HepG2 (cell line): ENCODE measurements around the gene RAD18. TPM values are rescaled to one million over a fixed set of nuclear protein-coding genes. Genes with fewer than 3 reads are reported as not detected.

ENCODE experiments used
- ATAC-seq: fragments of 200-7000 bp; cut with Tn5 transposase; 3 replicates; pipeline ENCODE4 v1.9.1; 2020; ENCODE audit warnings: mild to moderate bottlenecking, moderate library complexity
- Bru-seq: library from RNA; stranded (reverse); fragments of 400-500 nt; gene quantifications from one replicate; lab custom pipeline; 2021; lab: Mats Ljungman, UMichigan
- BruChase-seq, 2 experiments: library from RNA; stranded (reverse); fragments of 400-500 nt; gene quantifications; one replicate each; lab custom pipeline; 2021; lab: Mats Ljungman, UMichigan
- BruUV-seq: library from RNA; stranded (reverse); fragments of 400-500 nt; replicated peaks from 2 replicates; lab custom pipeline; 2021; lab: Mats Ljungman, UMichigan
- CTCF ChIA-PET: fragments of 300-600 bp; formaldehyde crosslinking; extraction: SDS; loops from one replicate; lab custom pipeline; 2021; ENCODE audit warnings: low total read pairs, inconsistent platforms, low intra/inter-chr PET ratio; lab: Yijun Ruan, JAX
- POLR2A ChIA-PET: fragments of 350-600 bp; sonication (Branson Sonifier 250); formaldehyde crosslinking; loops from one replicate; lab custom pipeline; 2020; ENCODE audit warnings: antibody characterized with exemption, inconsistent platforms; lab: Yijun Ruan, JAX
- DNase-seq: peaks from one replicate; pipeline ENCODE4 v3.0.0-alpha.2; 2015; ENCODE audit warnings: low spot score
- FAIRE-seq: peaks from 3 replicates; lab custom pipeline; 2011; peaks lifted over from hg19 to GRCh38; lab: Jason Lieb, UNC
- H2AFZ ChIP-seq: one replicate; pipeline ENCODE4 v1.6.1; 2011; ENCODE audit warnings: low read length, inconsistent platforms
- H3K27ac ChIP-seq: fragments of 300-600 bp; 3 replicates; pipeline ENCODE4 v1.8.0; 2011; ENCODE audit warnings: mixed run types, mild to moderate bottlenecking, mixed read lengths, low read length, inconsistent platforms; ENCODE audit not compliant: insufficient read depth; ENCODE audit errors: extremely low read length
- H3K27me3 ChIP-seq, 2 experiments: fragments of 200-600 bp in 1 of 2; 2 replicates in 1 of 2; 3 replicates in 1 of 2; pipeline versions ENCODE4 v1.6.0 to v1.8.0; 2011; ENCODE audit warnings: low read length in 2 of 2, mild to moderate bottlenecking in 2 of 2, moderate library complexity in 2 of 2, inconsistent platforms in 1 of 2; ENCODE audit not compliant: insufficient read depth in 2 of 2, control insufficient read depth in 1 of 2
- H3K36me3 ChIP-seq, 2 experiments: fragments of 200-600 bp in 1 of 2; replicated peaks in 1 of 2; 2 replicates in 1 of 2; 3 replicates in 1 of 2; pipeline versions ENCODE4 v1.5.1 to v1.8.0; 2011; ENCODE audit warnings: low read length in 2 of 2, inconsistent platforms in 1 of 2; ENCODE audit not compliant: insufficient read depth in 2 of 2, control insufficient read depth in 1 of 2
- H3K4me1 ChIP-seq: 2 replicates; pipeline ENCODE4 v1.5.1; 2012; ENCODE audit warnings: low read length, inconsistent platforms; ENCODE audit not compliant: insufficient read depth
- H3K4me2 ChIP-seq: 2 replicates; pipeline ENCODE4 v1.6.0; 2011; ENCODE audit warnings: low read depth, low read length, inconsistent platforms
- H3K4me3 ChIP-seq, 3 experiments: fragments of 200-600 bp in 1 of 3; sonication (generic), shearing (Covaris generic) in 1 of 3; replicated peaks in 1 of 3; 2 replicates each; pipeline ENCODE4 v1.5.1; 2011 to 2016; ENCODE audit warnings: low read length in 3 of 3, inconsistent platforms in 2 of 3, low read depth in 2 of 3, mild to moderate bottlenecking in 2 of 3, control low read depth in 1 of 3, mixed read lengths in 1 of 3; ENCODE audit not compliant: insufficient read depth in 1 of 3
- H3K79me2 ChIP-seq: one replicate; pipeline ENCODE4 v1.6.1; 2011; ENCODE audit warnings: low read length, inconsistent platforms; ENCODE audit not compliant: insufficient read depth
- H3K9ac ChIP-seq: 2 replicates; pipeline ENCODE4 v1.6.0; 2011; ENCODE audit warnings: mild to moderate bottlenecking, low read depth, low read length, inconsistent platforms; ENCODE audit not compliant: insufficient read depth
- H3K9me3 ChIP-seq: 2 replicates; pipeline ENCODE4 v1.5.1; 2012; ENCODE audit warnings: mild to moderate bottlenecking, low read length
- H4K20me1 ChIP-seq: 2 replicates; pipeline ENCODE4 v1.6.0; 2011; ENCODE audit warnings: inconsistent platforms, mild to moderate bottlenecking, low read length, moderate library complexity; ENCODE audit not compliant: insufficient read depth
- HOXA5 ChIP-seq: sonication (generic); formaldehyde crosslinking; IDR thresholded peaks from 2 replicates; pipeline ENCODE4 v1.4.0; 2020; ENCODE audit warnings: missing genetic modification reagents
- U2AF1 ChIP-seq: fragments of 200-400 bp; formaldehyde crosslinking; optimal IDR thresholded peaks from 2 replicates; pipeline ENCODE3; 2017; ENCODE audit warnings: mild to moderate bottlenecking, low read depth, low read length
- ZNF317 ChIP-seq: sonication (generic); formaldehyde crosslinking; IDR thresholded peaks from 2 replicates; pipeline ENCODE4 v1.5.0; 2020; ENCODE audit warnings: mild to moderate bottlenecking, missing genetic modification reagents
- ZNF34 ChIP-seq: sonication (generic); formaldehyde crosslinking; IDR thresholded peaks from 2 replicates; pipeline ENCODE4 v1.4.0; 2020; ENCODE audit warnings: mild to moderate bottlenecking, missing genetic modification reagents, borderline replicate concordance
- WGBS: methylation state at CpG from one replicate; pipeline ENCODE4 v1.1.6; 2017; ENCODE audit warnings: low lambda C conversion rate; 5-methylcytosine and 5-hydroxymethylcytosine counted together
- in situ Hi-C: cut with HindIII; loops from 2 replicates; pipeline ENCODE4 v1.10.0; 2017; ENCODE audit warnings: low pct_unique_long_range_greater_than_20kb; ENCODE audit not compliant: extremely low pct_ligation_motif_present
- intact Hi-C: fragments of 100-400 bp; cut with micrococcal nuclease; formaldehyde crosslinking; loops from one replicate; pipeline ENCODE4 v1.10.0; 2022; ENCODE audit not compliant: unreplicated experiment
- long read RNA-seq, 2 experiments: library from RNA in 1 of 2; library from polyadenylated mRNA in 1 of 2; stranded (forward) in 1 of 2; unstranded in 1 of 2; transcript quantifications; one replicate each; pipeline ENCODE4 v2.0.0, GENCODE V29; 2019 to 2022
- polyA minus RNA-seq, 3 experiments: library from RNA; depleted of rRNA, polyadenylated mRNA; stranded (reverse); fragments of >200 nt; gene quantifications; 2 replicates each; pipeline ENCODE4 v1.2.3, GENCODE V29; 2011; ENCODE audit warnings: low replicate concordance in 1 of 3
- polyA plus RNA-seq, 8 experiments: library from polyadenylated mRNA; depleted of rRNA in 3 of 8; stranded (reverse) in 7 of 8; unstranded in 1 of 8; fragments of >200 nt; fragmentation: Illumina TruSeq in 4 of 8; extraction: Trizol in 4 of 8; gene quantifications; 2 replicates each; pipeline versions ENCODE4 v1.2.1 to v1.2.3, GENCODE V29; 2011 to 2016; ENCODE audit warnings: low read depth in 4 of 8, missing spikeins in 1 of 8, mixed read lengths in 1 of 8; ENCODE audit not compliant: insufficient read depth in 1 of 8
- total RNA-seq, 5 experiments: library from RNA; depleted of rRNA; stranded (reverse); fragments of >200 nt; fragmentation: Illumina TruSeq; extraction: Trizol; gene quantifications; 2 replicates each; pipeline ENCODE4 v1.2.3, GENCODE V29; 2016; ENCODE audit warnings: low read depth in 1 of 5
- TF ChIP-seq, protein P1 (sequence below), 2 experiments: sonication (generic) in 1 of 2; formaldehyde crosslinking in 1 of 2; IDR thresholded peaks; 2 replicates each; pipeline versions ENCODE4 v1.6.1 to v1.9.0; 2014 to 2022; ENCODE audit warnings: antibody characterized with exemption in 1 of 2, borderline replicate concordance in 1 of 2, inconsistent platforms in 1 of 2, low read depth in 1 of 2, missing genetic modification reagents in 1 of 2
- TF ChIP-seq, protein P2 (sequence below): sonication (generic); formaldehyde crosslinking; IDR thresholded peaks from 2 replicates; pipeline ENCODE4 v1.9.0; 2022; ENCODE audit warnings: missing genetic modification reagents, mild to moderate bottlenecking, borderline replicate concordance

The RAD18 gene, protein sequence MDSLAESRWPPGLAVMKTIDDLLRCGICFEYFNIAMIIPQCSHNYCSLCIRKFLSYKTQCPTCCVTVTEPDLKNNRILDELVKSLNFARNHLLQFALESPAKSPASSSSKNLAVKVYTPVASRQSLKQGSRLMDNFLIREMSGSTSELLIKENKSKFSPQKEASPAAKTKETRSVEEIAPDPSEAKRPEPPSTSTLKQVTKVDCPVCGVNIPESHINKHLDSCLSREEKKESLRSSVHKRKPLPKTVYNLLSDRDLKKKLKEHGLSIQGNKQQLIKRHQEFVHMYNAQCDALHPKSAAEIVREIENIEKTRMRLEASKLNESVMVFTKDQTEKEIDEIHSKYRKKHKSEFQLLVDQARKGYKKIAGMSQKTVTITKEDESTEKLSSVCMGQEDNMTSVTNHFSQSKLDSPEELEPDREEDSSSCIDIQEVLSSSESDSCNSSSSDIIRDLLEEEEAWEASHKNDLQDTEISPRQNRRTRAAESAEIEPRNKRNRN
- total RNA-seq (2016; rRNA removed; fragmentation: Illumina TruSeq; extraction: Trizol) (20.7 and 26.5 TPM in 2 replicates), polyA plus RNA-seq (2011; rRNA removed) (3.0 and 5.9 TPM in 2 replicates), polyA minus RNA-seq (2011; rRNA and poly(A)+ RNA removed; ENCODE audit: low replicate concordance) (4.5 and 16.4 TPM in 2 replicates), Bru-seq, nascent RNA (percentile 58 among the genes with signal in this experiment), BruChase-seq, experiment 1, labeled RNA remaining after a 6-hour chase (percentile 52 among the genes with signal in this experiment), BruChase-seq, experiment 2, labeled RNA remaining after a 2-hour chase (percentile 66 among the genes with signal in this experiment)
- total RNA-seq (2016; cell fraction: cytosol; rRNA removed; fragmentation: Illumina TruSeq; extraction: Trizol; ENCODE audit: low read depth): 18.0 and 20.8 TPM in 2 replicates
- 18.8 and 31.8 TPM in 2 replicates for total RNA-seq (2016; cell fraction: insoluble cytoplasmic fraction; rRNA removed; fragmentation: Illumina TruSeq; extraction: Trizol)
- 10.2 and 13.1 TPM in 2 replicates for total RNA-seq (2016; cell fraction: membrane; rRNA removed; fragmentation: Illumina TruSeq; extraction: Trizol)
- total RNA-seq (2016; cell fraction: nucleus; rRNA removed; fragmentation: Illumina TruSeq; extraction: Trizol): 40.2 and 44.1 TPM in 2 replicates
- 2.4 and 3.3 TPM in 2 replicates for polyA plus RNA-seq (2011; cell fraction: cytosol; rRNA removed)
- 6.9 and 7.4 TPM in 2 replicates for polyA plus RNA-seq (2011; cell fraction: nucleus; rRNA removed)
- 2.4 and 5.5 TPM in 2 replicates for polyA plus RNA-seq (2012)
- 1.1 and 1.3 TPM in 2 replicates for polyA plus RNA-seq (2016; cell fraction: cytosol; fragmentation: Illumina TruSeq; extraction: Trizol; ENCODE audit: low read depth)
- 18.1 and 20.3 TPM in 2 replicates for polyA plus RNA-seq (2016; cell fraction: insoluble cytoplasmic fraction; fragmentation: Illumina TruSeq; extraction: Trizol; ENCODE audit: low read depth)
- 2.3 and 3.2 TPM in 2 replicates for polyA plus RNA-seq (2016; cell fraction: membrane; fragmentation: Illumina TruSeq; extraction: Trizol; ENCODE audit: low read depth)
- polyA plus RNA-seq (2016; cell fraction: nucleus; fragmentation: Illumina TruSeq; extraction: Trizol; ENCODE audit: insufficient read depth, low read depth): 17.9 and 19.5 TPM in 2 replicates
- polyA minus RNA-seq (2011; cell fraction: cytosol; rRNA and poly(A)+ RNA removed): 4.0 and 5.3 TPM in 2 replicates
- polyA minus RNA-seq (2011; cell fraction: nucleus; rRNA and poly(A)+ RNA removed): 18.5 and 34.0 TPM in 2 replicates
- long read RNA-seq, experiment 1, full-length matches to known transcripts: 7 of 14 reads
- long read RNA-seq, experiment 1, partial matches to known transcripts: 4 of 14 reads
- long read RNA-seq, experiment 1, other reads (novel, unspliced or antisense): 3 of 14 reads
- long read RNA-seq, experiment 2, full-length matches to known transcripts: 5 of 13 reads
- long read RNA-seq, experiment 2, partial matches to known transcripts: 1 of 13 reads
- long read RNA-seq, experiment 2, other reads (novel, unspliced or antisense): 7 of 13 reads

DNA sequence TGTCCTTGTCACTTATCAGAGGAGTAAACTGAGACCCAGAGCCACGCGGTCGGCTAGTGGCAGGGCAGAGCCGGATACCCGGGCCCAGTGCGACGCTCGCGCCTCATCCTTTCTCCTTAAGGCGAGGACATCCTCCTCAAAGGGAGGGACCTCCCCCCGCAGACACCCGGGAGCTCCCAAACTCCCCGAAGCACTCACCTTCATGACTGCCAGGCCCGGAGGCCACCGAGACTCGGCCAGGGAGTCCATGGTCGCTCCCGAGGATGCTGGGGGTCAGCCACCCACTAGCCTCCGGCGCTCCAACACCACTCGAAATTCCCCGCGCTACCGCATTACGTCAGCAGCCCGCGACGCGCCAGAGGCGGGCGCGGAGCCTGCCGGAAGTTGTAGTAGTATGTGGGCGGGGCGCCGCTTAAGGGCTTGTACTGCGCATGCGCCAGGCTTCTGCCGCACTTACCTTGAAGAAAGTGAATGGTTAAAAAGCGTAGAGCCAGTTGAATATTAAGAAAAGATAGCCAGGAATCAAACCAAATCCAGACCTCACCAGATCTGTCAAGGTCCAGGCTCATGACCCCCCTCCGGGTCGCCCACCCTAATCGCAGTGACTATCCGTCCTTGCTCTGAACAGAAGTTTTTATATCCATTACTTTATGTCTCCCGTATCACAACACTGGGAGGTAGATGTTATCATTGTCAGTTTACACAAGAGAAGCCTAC is at the start of gene RAD18:
Gene RAD18 (minus strand): TSS at position 336 of the 717 bp plus-strand sequence. CDS start 87 bp downstream, at position 249.
- H3K27me3 ChIP-seq: no peaks in the 10 kb centered on the region; a peak in 1 of 5 replicates
- BruUV-seq: no TSS peak
- peak; percentile 83 for DNase-seq
- peaks cover 75% of the 10 kb centered on the region for H3K4me1 ChIP-seq
- no peak for FAIRE-seq
- CTCF ChIA-PET: no interaction called here
- H3K9me3 ChIP-seq: no peaks in the 10 kb centered on the region
- in situ Hi-C loops (no loop called here), intact Hi-C loops (loop anchor here (10.0 kb wide), 1 partner anchor 298 kb away; no protein-coding TSS in a partner anchor)
- WGBS: 26% methylated on average over 9 of the region's 45 CpGs
- H2AFZ ChIP-seq: peak within 1 kb of the TSS; percentile 70
- H3K4me2 ChIP-seq: peak within 1 kb of the TSS; percentile 89
- peaks cover 39% of the 10 kb centered on the region for H3K79me2 ChIP-seq
- ATAC-seq: peak; percentile 77
- peak within 1 kb of the TSS; percentile 60 to 100 (median 93) for H3K4me3 ChIP-seq
- H4K20me1 ChIP-seq: no peaks in the 10 kb centered on the region
- peaks cover 0 to 5% of the 10 kb centered on the region in 2 experiments; a peak in 1 of 5 replicates for H3K36me3 ChIP-seq
- peak within 1 kb of the TSS; percentile 90 for H3K27ac ChIP-seq
- POLR2A ChIA-PET: no interaction called here
- peak within 1 kb of the TSS; percentile 81 for H3K9ac ChIP-seq
- TF ChIP-seq, protein P1, sequence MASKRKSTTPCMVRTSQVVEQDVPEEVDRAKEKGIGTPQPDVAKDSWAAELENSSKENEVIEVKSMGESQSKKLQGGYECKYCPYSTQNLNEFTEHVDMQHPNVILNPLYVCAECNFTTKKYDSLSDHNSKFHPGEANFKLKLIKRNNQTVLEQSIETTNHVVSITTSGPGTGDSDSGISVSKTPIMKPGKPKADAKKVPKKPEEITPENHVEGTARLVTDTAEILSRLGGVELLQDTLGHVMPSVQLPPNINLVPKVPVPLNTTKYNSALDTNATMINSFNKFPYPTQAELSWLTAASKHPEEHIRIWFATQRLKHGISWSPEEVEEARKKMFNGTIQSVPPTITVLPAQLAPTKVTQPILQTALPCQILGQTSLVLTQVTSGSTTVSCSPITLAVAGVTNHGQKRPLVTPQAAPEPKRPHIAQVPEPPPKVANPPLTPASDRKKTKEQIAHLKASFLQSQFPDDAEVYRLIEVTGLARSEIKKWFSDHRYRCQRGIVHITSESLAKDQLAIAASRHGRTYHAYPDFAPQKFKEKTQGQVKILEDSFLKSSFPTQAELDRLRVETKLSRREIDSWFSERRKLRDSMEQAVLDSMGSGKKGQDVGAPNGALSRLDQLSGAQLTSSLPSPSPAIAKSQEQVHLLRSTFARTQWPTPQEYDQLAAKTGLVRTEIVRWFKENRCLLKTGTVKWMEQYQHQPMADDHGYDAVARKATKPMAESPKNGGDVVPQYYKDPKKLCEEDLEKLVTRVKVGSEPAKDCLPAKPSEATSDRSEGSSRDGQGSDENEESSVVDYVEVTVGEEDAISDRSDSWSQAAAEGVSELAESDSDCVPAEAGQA (IDR thresholded peaks at IDR 0.05; ENCODE audit: low read depth): peak; percentile 87
- TF ChIP-seq, protein P1 (CRISPR knock-in tag; IDR thresholded peaks at IDR 0.05; ENCODE audit: borderline replicate concordance): no peak
- 0 out of 2 replicates have a peak, but pooled peaks have one; percentile 16 for TF ChIP-seq ZNF317
- TF ChIP-seq, protein P2, sequence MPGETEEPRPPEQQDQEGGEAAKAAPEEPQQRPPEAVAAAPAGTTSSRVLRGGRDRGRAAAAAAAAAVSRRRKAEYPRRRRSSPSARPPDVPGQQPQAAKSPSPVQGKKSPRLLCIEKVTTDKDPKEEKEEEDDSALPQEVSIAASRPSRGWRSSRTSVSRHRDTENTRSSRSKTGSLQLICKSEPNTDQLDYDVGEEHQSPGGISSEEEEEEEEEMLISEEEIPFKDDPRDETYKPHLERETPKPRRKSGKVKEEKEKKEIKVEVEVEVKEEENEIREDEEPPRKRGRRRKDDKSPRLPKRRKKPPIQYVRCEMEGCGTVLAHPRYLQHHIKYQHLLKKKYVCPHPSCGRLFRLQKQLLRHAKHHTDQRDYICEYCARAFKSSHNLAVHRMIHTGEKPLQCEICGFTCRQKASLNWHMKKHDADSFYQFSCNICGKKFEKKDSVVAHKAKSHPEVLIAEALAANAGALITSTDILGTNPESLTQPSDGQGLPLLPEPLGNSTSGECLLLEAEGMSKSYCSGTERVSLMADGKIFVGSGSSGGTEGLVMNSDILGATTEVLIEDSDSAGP (CRISPR knock-in tag): peak; percentile 80; the same call in 1 of the 2 replicates
- no peak for TF ChIP-seq U2AF1
- peak; percentile 62; the same call in 1 of the 2 replicates for TF ChIP-seq ZNF34 (CRISPR knock-in tag)
- peak; percentile 30; the same call in 1 of the 2 replicates for TF ChIP-seq HOXA5
